ENCODE data around the gene FAIM.
"Not testable (repeated sequence)": the region's sequence is repeated elsewhere in the genome, so short reads cannot be mapped to it uniquely, and the experiment has no call there.

The FAIM gene

DNA sequence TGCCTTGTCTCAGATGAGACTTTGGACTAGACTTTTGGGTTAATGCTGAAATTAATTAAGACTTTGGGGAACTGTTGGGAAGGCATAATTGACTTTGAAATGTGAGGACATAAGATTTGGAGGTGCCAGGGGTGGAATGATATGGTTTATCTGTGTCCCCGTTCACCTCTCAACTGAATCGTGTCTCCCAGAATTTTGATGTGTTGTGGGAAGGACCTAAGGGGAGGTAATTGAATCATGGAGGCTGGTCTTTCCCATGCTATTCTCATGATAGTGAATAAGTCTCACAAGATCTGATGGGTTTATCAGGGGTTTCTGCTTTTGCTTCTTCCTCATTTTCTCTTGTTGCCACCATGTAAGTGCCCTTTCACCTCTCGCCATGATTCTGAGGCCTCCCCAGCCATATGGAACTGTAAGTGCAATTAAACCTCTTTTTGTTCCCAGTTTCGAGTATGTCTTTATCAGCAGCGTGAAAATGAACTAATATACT lies 4.4 kb upstream of the FAIM start:
- DNase-seq, result not testable (repeated sequence)

DNA sequence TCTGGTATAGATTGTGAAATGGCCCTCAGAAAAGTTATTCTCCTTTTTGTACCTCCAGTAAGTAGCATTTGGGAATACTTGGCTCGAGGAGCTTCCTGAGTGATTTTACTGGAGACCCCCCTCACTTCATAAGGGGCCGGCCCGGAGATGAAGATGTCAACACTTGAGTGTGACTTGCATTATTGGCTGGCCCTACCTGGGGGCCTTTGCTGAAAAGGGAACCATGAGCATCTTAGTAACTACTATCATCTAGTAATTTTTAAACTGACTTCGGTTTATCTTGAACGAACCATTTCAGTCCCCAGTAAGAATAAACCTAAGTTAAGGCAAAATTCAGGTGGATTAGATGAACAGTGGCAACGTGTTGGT lies 1.3 kb downstream of the FAIM start:
- DNase-seq, result no peak

DNA sequence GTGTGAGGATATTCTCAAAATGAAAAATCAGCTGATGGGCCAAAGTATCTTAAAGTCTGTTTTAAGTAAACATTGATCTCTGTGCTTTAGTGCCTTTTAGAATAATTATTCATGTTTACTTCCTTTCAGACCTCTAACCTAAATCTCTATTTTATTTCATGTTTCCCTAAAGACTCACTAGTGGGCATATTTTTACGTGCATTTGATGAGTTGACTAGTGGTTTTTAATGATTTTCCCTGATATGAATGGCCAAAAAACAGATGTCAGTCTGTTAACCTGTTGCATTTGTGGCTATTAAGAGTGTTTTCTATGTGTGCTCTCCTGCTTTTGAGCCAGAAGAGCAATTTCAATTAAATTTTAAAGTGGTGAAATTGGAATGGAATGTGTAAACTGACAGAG lies 6.9 kb downstream of the FAIM start:
- DNase-seq, result no peak

DNA sequence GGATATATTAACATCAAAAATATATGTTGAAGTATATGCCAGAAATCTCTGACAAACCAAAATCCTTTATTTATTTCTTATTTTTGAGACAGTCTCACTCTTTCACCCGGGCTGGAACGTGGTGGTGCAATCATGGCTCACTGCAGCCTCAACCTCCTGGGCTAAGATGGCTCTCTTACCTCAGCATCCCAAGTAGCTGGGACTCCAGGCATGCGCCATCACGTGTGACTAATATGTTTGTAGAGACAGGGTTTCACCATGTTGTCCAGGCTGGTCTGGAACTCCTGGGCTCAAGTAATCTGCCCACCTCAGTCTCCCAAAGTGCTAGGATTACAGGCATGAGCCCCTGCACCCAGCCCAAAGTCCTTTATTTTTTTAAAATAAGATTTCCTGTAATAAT lies 11.9 kb downstream of the FAIM start:
- DNase-seq, result no peak

DNA sequence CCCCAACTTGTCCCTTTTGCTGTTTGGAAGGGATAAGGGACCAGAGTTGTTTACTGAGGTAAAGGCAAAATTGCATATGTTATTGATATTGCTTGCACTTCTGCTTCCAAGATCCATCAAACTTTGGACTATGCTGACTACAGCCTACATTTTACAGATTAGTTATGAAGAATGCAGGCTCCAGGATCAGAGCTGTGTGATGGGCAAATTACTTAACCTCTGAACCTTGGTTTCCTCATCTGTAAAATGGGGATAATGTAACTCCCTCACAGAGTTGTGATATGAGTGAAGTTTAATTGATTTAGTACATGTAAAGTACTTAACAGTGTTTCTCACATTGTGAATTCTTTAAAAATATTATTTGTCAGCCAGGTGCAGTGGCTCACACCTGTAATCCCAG lies 15.9 kb downstream of the FAIM start:
- DNase-seq, result no peak

DNA sequence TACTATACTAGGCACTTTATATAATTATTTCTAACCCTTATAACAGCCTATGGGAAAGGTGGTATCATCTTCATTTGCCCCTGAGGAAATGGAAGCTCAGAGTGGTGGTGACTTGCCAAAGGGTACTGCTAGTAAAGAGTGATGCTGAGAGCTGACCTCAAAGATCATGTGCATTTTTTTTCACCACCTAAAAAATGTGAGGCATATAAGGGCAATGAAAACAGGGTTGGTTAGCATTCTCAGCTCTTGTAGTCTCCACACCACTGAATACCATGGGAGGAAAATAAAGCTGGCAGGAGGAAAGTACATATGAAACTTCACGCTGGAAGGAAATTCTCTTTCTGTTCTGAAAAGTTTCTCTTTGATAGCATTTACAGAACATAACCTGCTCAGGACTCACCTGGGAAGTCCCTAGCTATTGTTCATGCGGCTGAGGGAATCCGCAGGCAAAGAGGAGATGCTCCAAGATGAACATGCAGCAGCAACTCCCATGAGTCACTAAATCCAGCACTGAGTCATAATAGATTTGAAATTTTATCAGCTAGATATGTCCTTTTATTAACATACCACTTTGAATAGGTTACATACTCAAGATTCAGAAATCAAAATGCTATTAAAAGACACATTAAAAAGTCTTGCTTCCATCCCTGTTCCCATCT lies 17.3 kb downstream of the FAIM start:
- no peak for DNase-seq

DNA sequence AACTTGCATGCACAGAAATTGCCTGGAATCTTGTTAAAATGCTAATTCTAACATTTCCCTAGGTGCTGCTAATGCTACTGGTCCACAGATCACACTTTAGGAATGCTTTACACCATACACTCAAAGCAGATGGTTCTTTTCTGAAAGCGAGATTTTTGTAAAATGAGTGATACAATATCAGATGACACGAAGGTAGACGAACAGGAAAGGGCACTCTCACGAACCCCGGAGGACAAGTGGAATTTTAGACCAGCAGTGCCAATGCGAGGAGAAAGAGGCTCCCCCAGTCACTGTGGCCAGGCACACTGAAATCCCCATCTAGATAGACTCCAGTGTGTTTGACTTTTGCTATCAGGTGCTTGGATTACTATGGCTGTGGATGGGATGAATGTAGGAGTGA lies 21.0 kb downstream of the FAIM start:
- peak; percentile 48 for DNase-seq

DNA sequence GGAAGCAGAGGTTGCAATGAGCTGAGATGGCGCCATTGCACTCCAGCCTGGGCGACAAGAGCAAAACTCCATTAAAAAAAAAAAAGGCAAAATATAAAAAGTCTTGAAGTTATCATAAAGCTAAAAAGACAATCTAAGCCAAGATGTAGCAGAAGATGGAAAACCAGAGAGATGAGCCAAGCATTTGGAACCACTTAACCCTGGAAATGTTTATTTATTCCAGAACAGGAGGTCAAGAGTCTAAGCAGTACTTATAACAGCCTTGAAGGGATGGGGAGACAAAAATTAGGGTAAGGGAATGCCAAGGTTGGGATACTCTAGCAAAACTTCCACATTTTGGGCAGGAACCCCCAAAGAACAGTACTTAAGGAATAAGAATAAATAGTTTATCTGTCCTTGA lies 30.1 kb downstream of the FAIM start:
- DNase-seq, result no peak

DNA sequence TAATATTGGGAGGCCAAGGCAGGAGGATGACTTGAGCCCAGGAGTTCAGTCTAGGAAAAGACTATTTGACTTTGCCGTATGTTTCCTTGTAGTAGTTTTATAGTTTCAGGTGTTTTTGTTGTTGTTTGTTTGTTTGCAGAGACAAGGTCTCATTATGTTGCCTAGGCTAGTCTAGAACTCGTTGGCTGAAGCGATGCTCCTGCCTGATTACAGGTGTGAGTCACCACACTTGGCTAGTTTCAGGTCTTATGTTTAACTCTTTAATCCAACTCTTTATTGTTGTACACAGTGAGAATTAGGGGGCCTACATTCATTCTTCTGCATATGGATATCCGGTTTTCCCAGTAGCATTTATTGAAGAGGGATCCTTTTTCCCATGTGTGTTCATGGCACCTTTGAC lies 32.0 kb downstream of the FAIM start:
- DNase-seq, result no peak

DNA sequence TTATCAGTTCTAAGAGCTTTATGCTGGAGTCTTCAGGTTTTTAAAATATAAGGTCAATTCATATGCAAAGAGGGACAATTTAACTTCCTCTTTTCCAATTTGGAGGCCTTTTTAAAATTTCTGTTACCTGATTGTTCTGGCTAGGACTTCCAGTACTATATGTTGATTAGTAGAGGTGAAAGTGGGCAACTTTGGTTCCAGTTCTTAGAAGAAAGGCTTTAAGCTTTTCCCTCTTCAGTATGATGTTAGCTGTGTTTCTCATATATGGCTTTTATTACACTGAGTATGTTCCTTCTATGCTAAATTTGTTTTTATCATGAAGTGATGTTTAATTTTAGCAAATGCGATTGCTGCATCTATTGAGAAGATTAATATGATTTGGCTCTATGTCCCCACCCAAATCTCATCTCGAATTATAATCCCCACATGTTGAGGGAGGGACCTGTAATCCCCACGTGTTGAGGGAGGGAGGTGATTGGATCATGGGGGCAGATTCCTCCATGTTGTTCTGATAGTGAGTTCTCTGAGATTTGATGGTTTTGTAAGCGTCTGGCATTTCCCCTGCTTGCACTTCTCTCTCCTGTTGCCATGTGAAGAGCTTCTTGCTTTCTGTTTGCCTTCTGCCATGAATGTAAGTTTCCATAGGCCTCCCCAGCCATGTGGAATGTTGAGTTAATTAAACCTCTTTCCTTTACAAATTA lies 33.8 kb downstream of the FAIM start:
- no peak for DNase-seq

DNA sequence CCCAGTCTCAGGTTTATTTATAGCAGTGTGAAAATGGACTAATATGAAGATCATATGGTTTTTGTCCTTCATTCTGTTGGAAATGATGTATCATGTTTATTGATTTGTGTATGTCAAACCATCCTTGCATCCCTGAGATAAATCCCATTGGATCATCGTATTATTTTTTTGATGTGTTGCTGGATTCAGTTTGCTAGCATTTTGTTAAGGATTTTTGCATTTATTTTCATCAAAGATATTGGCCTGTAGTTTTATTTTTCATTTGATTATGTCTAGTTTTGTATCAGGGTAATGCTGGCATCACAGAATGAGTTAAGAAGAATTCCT lies 34.3 kb downstream of the FAIM start:
- DNase-seq, result no peak

DNA sequence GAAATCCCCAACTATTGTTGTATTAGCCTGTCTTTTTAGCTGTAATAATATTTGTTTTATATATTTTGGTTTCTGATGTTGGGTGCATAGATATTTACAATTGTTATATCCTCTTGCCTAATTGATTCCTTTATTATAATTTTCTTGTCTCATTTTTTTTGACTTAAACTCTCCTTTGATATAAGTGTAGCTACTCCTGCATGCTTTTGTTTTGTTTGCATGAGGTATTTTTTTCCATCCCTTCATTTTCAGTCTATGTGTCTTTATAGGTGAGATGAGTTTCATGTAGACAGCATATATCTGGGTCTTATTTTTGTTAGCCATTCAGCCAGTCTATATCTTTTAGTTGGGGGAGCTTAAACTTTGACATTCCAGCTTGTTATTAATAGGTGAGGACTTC lies 37.4 kb downstream of the FAIM start:
- DNase-seq, result no peak

DNA sequence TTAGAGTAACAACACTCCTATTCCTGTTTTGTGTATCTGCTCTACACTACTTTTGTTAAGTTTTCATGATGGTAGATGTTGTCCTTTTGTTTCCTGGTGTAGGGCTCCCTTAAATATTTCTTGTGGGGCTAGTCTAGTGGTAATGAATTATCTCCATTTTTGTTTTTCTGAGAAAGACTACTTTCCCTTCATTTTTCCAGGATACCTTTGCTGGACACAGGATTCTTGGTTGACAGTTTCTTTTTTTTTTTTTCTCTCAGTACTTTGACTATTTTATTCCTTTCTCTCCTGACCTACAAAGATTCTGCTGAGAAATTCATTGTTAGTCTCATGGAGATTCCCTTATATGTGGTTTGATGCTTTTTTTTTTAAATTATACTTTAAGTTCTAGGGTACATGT lies 37.9 kb downstream of the FAIM start:
- DNase-seq, result no peak

DNA sequence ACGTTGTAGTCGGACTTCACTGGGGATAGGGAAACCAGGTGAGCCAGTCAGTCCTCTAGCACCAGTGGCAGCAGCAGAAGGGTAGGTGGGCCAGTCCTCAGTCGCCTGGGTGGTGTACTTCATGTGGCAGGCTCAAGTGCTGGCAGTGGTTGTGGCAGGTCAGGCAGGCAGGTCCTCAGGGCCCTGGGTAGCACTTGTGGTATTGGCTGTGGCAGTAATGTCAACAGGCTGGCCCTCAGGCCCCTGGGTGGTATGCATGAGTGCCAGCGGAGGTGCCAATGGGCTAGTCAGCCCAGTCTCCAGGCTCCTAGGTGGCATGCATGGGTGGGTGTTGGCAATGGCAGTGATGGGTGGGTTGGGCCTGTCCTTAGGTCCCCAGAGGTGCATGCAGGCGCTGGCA lies 40.6 kb downstream of the FAIM start:
- DNase-seq, result no peak

DNA sequence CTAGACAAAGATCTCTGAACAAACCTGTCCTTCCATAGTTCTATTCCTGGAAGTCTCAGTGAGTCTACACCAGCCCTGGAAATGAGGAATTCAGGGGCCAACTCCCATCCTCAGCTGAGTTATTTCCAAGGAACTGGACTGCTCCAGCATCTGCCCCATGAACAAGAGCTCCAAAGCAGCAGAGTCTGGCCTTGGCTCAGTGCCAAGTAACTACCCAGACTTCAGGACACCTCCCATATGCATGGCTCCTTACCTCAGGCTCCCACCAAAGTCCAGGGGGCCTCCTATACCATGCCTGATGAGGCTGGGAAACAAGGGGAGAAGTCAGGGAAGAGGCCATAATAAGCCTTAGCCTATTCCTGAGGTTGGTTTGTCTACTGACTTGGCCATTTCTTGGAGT lies 45.0 kb downstream of the FAIM start:
- DNase-seq, result no peak

DNA sequence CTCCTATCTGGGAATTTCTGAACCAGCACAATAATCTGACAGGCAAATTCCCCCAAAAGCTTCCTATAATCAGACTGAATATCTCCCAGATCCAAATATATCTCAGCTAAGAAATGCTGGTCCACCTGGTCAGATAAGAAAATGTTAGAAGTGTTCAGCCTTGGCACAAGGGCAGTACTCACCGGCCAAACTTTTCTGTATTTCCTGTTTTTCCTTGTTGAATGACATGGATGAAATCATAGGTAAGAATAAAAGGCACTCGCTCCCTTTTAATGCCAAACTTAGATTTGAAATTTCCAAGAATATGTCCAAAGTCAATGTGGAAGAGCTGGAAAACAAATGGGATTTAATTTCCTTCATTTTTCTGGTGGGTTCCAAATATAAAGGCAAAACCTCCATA lies 48.9 kb downstream of the FAIM start:
- DNase-seq, result no peak

DNA sequence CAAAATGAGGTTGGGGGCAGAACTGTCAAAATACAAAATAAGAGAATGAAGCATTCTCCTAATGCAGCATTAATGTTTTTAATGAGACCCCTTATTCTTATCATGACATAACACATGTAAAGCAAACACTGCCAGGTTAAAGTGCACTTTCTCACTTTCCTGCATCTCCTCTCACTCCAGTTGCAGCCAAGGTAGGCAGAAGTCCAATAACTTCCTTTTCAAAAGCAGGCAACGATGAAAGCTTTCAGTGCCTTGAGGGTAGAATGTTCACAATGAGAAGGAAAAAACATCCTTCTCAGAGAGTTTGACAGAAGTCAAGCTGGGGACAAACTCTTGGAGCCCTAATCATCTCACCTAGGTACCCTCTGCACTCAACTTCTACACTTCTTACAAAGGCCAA lies 59.5 kb downstream of the FAIM start:
- DNase-seq, result no peak

DNA sequence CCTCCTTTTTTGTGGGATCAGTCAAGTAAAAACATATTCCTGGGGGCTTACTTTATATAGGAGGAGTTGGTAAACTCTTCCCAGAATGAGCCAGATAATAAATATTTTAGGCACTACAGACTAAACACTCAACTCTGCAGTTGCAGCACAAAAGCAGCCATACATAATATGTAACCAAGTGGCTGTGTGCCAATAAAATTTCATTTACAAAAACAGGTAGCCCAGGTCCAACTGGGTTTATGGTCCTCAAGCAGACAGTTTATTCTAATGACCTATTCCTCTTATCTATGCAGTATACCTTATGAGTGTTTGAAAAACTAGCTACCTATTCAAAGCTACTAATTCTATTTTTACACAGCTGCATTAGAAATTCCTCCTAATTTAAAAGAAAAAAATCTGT lies 61.8 kb downstream of the FAIM start:
- DNase-seq, result no peak

DNA sequence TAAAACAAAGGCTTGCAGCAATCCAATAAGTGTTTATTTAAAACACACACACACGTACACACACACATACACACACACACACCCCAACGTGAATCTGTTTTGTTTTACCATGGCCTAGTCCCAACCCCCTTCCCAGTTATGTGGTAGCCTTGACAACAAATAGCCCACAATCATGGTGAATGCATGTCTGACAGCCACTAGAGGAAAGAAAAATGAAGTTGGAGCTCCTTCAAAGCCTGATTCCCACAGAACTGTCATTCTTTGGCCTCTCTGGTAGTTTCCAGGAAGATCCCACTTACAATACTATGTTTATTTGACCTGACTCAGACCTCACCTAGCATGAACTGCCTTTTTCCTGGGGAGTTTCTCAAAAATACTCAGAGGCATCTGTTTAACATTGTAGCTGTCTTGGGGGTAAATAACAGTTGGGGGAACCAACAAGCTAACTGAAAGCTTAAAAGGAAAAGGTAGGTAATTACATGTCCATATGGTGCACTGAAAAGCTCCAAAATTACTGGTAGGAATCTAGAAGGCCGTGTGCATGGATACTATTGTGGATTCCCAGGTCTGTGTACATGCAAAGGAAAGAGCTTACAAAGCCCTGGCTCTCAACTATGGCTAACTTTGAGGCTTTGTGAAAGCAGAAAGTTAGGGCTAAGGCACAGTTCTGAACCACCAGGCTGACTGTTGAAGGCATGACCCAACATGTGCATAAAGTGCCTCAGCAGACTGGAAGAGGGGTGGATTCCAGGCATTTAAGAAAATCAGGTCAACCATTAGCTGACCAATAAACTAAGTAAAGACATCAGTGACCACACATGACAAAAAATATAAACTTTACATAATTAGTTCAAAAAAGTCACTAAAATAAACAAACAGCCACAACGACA lies 65.3 kb downstream of the FAIM start:
- DNase-seq, result no peak

DNA sequence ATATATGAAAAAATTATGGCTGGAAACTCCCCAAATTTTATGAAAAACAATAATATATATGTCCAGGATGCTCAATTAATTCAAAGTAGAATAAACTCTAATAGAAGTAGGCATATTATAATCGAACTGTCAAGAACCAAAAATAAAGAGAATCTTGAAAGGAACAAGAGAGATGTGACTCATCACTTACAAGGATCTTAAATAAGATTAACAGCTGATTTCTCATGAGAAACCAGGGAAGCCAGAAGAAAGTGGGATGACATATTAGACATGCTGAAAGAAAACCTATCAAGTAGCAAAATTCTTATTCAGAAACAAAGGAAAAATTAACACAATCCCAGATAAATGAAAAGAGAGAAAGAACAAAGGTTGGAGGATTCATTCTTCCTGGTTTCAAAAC lies 66.8 kb downstream of the FAIM start:
- no peak for DNase-seq

DNA sequence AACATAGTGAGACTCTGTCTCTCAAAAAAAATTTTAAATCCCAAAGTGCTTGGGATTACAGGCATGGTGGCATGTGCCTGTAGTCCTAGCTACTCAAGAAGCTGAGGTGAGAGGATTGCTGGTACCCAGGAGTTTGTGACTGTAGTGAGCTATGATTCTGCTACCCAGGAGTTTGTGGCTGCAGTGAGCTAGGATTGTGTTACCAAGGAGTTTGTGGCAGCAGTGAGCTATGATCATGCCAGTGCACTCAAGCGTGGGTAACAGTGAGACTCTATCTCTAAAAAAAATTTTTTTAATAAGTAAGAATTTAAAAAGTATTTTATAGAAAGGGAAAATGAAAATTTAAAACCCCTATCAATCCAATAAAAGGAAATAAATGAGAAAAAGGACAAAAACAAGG lies 69.5 kb downstream of the FAIM start:
- DNase-seq, result no peak

DNA sequence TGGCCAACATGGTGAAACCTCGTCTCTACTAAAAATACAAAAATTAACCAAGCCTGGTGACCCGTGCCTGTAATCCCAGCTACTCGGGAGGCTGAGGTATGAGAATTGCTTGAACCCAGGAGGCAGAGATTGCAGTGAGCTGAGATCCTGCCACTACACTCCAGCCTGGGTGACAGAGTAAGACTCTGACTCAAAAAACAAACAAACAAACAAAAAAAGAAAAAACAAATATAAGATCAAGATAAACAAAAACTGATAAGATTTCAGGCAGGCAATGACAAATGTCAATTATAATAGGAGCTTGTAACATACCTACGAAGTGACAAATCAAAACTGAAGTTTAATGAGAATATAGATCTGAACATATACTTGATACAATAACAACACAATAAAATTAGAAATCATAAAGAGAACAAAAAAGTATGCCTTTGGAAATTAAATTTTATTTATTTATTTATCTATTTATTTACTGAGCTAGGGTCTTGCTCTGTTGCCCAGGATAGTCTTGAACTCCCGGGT lies 70.4 kb downstream of the FAIM start:
- DNase-seq, result no peak

DNA sequence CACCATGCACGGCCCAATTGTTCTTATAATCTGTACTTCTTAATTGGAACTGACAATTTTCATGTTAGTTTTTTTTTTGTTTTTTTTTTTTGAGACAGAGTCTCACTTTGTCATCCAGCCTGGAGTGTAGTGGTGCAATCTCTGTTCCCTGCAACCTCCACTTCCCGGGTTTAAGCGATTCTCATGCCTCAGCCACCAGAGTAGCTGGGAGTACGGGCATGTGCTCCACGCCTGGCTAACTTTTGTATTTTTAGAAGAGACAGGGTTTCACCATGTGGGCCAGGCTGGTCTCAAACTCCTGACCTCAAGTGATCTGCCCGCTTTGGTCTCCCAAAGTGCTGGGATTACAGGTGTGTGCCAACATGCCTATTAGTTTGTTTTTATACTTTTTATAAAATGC lies 72.4 kb downstream of the FAIM start:
- not testable (repeated sequence) for DNase-seq
